ENCODE measurements around the gene FAM110A. TPM values are rescaled to one million over a fixed set of nuclear protein-coding genes. Genes with fewer than 3 reads are reported as not detected.
"Not testable (repeated sequence)": the region's sequence is repeated elsewhere in the genome, so short reads cannot be mapped to it uniquely, and the experiment has no call there.

The FAM110A gene
- total RNA-seq, 2 donors from 2014 or later = 5.7 to 5.8 TPM

- DNase-seq (ENCODE audit: low spot score) = no peak
- H3K4me1 ChIP-seq = peaks cover 0 to 24% of the 10 kb centered on the region in 2 donors
- no peak overlapping the region for H3K27ac ChIP-seq
- TF ChIP-seq CTCF (IDR thresholded peaks at IDR 0.05) = no peak
- no peaks in the 10 kb centered on the region for H3K36me3 ChIP-seq
- no peaks in the 10 kb centered on the region for H3K27me3 ChIP-seq
- H3K9me3 ChIP-seq = no peaks in the 10 kb centered on the region
- no peak overlapping the region for H3K4me3 ChIP-seq
Measured at GRCh38 chr20:889932-890463, 56.5 kb downstream of the FAM110A start.

GRCh38 chr20:890666-891057 lies 57.1 kb downstream of the FAM110A start:
- Histone ChIP-seq H3K27ac (no peak overlapping the region), H3K4me1 (peaks cover 0 to 19% of the 10 kb centered on the region in 2 donors), H3K27me3 (no peaks in the 10 kb centered on the region), H3K4me3 (no peak overlapping the region), H3K36me3 (no peaks in the 10 kb centered on the region), H3K9me3 (no peaks in the 10 kb centered on the region)
- TF ChIP-seq CTCF (IDR thresholded peaks at IDR 0.05) = no peak
- DNase-seq (ENCODE audit: low spot score) = no peak

- Histone ChIP-seq H3K9me3 (no peaks in the 10 kb centered on the region), H3K27me3 (no peaks in the 10 kb centered on the region), H3K27ac (no peak overlapping the region), H3K4me1 (peaks cover 0 to 19% of the 10 kb centered on the region in 2 donors), H3K4me3 (no peak overlapping the region), H3K36me3 (no peaks in the 10 kb centered on the region)
- no peak for TF ChIP-seq CTCF (IDR thresholded peaks at IDR 0.05)
- DNase-seq (ENCODE audit: low spot score) = peak; percentile 74
Measured at GRCh38 chr20:891058-891705, 57.7 kb downstream of the FAM110A start.

- no peak for TF ChIP-seq CTCF (IDR thresholded peaks at IDR 0.05)
- H3K4me1 ChIP-seq = peaks cover 0 to 19% of the 10 kb centered on the region in 2 donors
- H3K36me3 ChIP-seq = no peaks in the 10 kb centered on the region
- DNase-seq (ENCODE audit: low spot score) = no peak
- no peak overlapping the region for H3K27ac ChIP-seq
- H3K9me3 ChIP-seq = no peaks in the 10 kb centered on the region
- H3K27me3 ChIP-seq = no peaks in the 10 kb centered on the region
- H3K4me3 ChIP-seq = no peak overlapping the region
Measured at GRCh38 chr20:891706-892080, 58.2 kb downstream of the FAM110A start.

GRCh38 chr20:892371-892770 lies 58.9 kb downstream of the FAM110A start:
- H3K36me3 ChIP-seq; H3K4me3 ChIP-seq; H3K9me3 ChIP-seq; DNase-seq (ENCODE audit: low spot score); H3K27ac ChIP-seq; H3K27me3 ChIP-seq: not testable (repeated sequence)
- peaks cover 0 to 19% of the 10 kb centered on the region in 2 donors for H3K4me1 ChIP-seq

Other genes starting within 250 kb of the FAM110A start
- gene TCF15, start 223.4 kb upstream of the FAM110A start, total RNA-seq = 1 to 10 TPM; 4.9 to 8.0 TPM
- gene SRXN1, start 180.5 kb upstream of the FAM110A start, total RNA-seq = 10 to 100 TPM; 41.8 to 65.4 TPM
- gene SCRT2, start 157.9 kb upstream of the FAM110A start, total RNA-seq = not detected
- gene SLC52A3, start 65.2 kb upstream of the FAM110A start, total RNA-seq = 1 to 10 TPM; 1.3 to 2.6 TPM
- gene ANGPT4, start 82.6 kb downstream of the FAM110A start, total RNA-seq = under 1 TPM in 1 of 2 donors, not detected in 1; 0.11 TPM
- under 1 TPM; 0.15 to 0.20 TPM for gene RSPO4, start 168.6 kb downstream of the FAM110A start, total RNA-seq